HEK293 (cell line): ENCODE results near the gene YWHAQ.

Experiments
- CTCF ChIA-PET: fragments of 350-600 bp; formaldehyde crosslinking; extraction: SDS; loops from one replicate; lab custom pipeline; 2021; ENCODE audit warnings: antibody characterized with exemption; lab: Yijun Ruan, JAX
- POLR2A ChIA-PET: fragments of 300-600 bp; formaldehyde crosslinking; extraction: SDS; loops from one replicate; lab custom pipeline; 2020; ENCODE audit warnings: antibody characterized with exemption, inconsistent platforms; lab: Yijun Ruan, JAX
- H3K27ac ChIP-seq: fragments of 200-500 bp; sonication (Bioruptor generic); 2 replicates; pipeline ENCODE4 v1.5.1; 2014; ENCODE audit warnings: low read depth, low read length, control low read depth, inconsistent platforms; ENCODE audit errors: extremely low read depth
- H3K36me3 ChIP-seq, 2 experiments: fragments of 200-500 bp in 1 of 2; sonication (Bioruptor generic) in 1 of 2; 1 replicate in 1 of 2; 2 replicates in 1 of 2; pipeline ENCODE4 v1.5.1; 2014 to 2017; ENCODE audit warnings: inconsistent platforms in 2 of 2, low read length in 2 of 2; ENCODE audit not compliant: control insufficient read depth in 2 of 2, insufficient read depth in 1 of 2
- H3K4me1 ChIP-seq: fragments of 200-500 bp; sonication (Bioruptor generic); 2 replicates; pipeline ENCODE4 v1.5.1; 2014; ENCODE audit warnings: mild to moderate bottlenecking, low read length, inconsistent platforms; ENCODE audit not compliant: control insufficient read depth, insufficient read depth
- H3K4me3 ChIP-seq: 2 replicates; pipeline ENCODE4 v1.5.1; 2011; ENCODE audit warnings: low read depth, mild to moderate bottlenecking, control low read depth, low read length, moderate library complexity
- H3K9me3 ChIP-seq: fragments of 200-500 bp; sonication (Bioruptor generic); 2 replicates; pipeline ENCODE4 v1.5.1; 2014; ENCODE audit warnings: low read depth, low read length, inconsistent platforms; ENCODE audit not compliant: control insufficient read depth, insufficient read depth
- AEBP2 ChIP-seq: fragments of 450-650 bp; formaldehyde crosslinking; IDR thresholded peaks from 2 replicates; pipeline ENCODE4 v1.5.1; 2016; ENCODE audit warnings: missing biosample characterization, missing genetic modification characterization, borderline replicate concordance
- EGR2 ChIP-seq: fragments of 450-650 bp; formaldehyde crosslinking; IDR thresholded peaks from 2 replicates; pipeline ENCODE4 v1.5.1; 2016; ENCODE audit warnings: low read depth, missing biosample characterization, missing genetic modification characterization
- HIC1 ChIP-seq: fragments of 450-650 bp; formaldehyde crosslinking; IDR thresholded peaks from 2 replicates; pipeline ENCODE4 v1.5.1; 2016; ENCODE audit warnings: missing biosample characterization, missing genetic modification characterization
- HOXC10 ChIP-seq: sonication (generic); formaldehyde crosslinking; IDR thresholded peaks from 2 replicates; pipeline ENCODE4 v1.8.1; 2023; ENCODE audit warnings: mild to moderate bottlenecking, missing genetic modification reagents
- PRDM1 ChIP-seq: fragments of 450-650 bp; formaldehyde crosslinking; IDR thresholded peaks from 2 replicates; pipeline ENCODE4; 2016; ENCODE audit warnings: missing biosample characterization, missing genetic modification characterization
- TRIM28 ChIP-seq: IDR thresholded peaks from 2 replicates; pipeline ENCODE4 v1.6.1; 2011; ENCODE audit warnings: low read length, control low read depth, borderline replicate concordance
- WT1 ChIP-seq: fragments of 450-650 bp; formaldehyde crosslinking; IDR thresholded peaks from 2 replicates; pipeline ENCODE4 v1.5.1; 2016; ENCODE audit warnings: missing biosample characterization, missing genetic modification characterization
- ZBTB17 ChIP-seq: fragments of 450-650 bp; formaldehyde crosslinking; IDR thresholded peaks from 2 replicates; pipeline ENCODE4 v1.5.1; 2016; ENCODE audit warnings: missing biosample characterization, missing genetic modification characterization
- ZIC2 ChIP-seq: fragments of 450-650 bp; formaldehyde crosslinking; IDR thresholded peaks from 2 replicates; pipeline ENCODE4 v1.5.1; 2016; ENCODE audit warnings: missing biosample characterization, missing genetic modification characterization
- ZNF140 ChIP-seq: fragments of 450-650 bp; formaldehyde crosslinking; IDR thresholded peaks from 2 replicates; pipeline ENCODE4 v1.5.1; 2016; ENCODE audit warnings: missing biosample characterization, missing genetic modification characterization
- ZNF202 ChIP-seq: fragments of 450-650 bp; formaldehyde crosslinking; IDR thresholded peaks from 2 replicates; pipeline ENCODE4 v1.5.1; 2016; ENCODE audit warnings: missing biosample characterization, missing genetic modification characterization, borderline replicate concordance
- ZNF211 ChIP-seq: fragments of 450-650 bp; formaldehyde crosslinking; IDR thresholded peaks from 2 replicates; pipeline ENCODE4 v1.5.1; 2016; ENCODE audit warnings: low read depth, missing biosample characterization, missing genetic modification characterization
- ZNF214 ChIP-seq: fragments of 450-650 bp; formaldehyde crosslinking; IDR thresholded peaks from 2 replicates; pipeline ENCODE4 v1.5.1; 2017; ENCODE audit warnings: missing biosample characterization, mild to moderate bottlenecking, missing genetic modification characterization, borderline replicate concordance
- ZNF221 ChIP-seq: fragments of 450-650 bp; formaldehyde crosslinking; IDR thresholded peaks from 2 replicates; pipeline ENCODE4 v1.5.1; 2017; ENCODE audit warnings: missing biosample characterization, missing genetic modification characterization, borderline replicate concordance
- ZNF266 ChIP-seq: fragments of 450-650 bp; formaldehyde crosslinking; IDR thresholded peaks from 2 replicates; pipeline ENCODE4 v1.5.1; 2016; ENCODE audit warnings: missing biosample characterization, missing genetic modification characterization, low read depth
- ZNF324 ChIP-seq: fragments of 450-650 bp; formaldehyde crosslinking; IDR thresholded peaks from 2 replicates; pipeline ENCODE4 v1.5.1; 2016; ENCODE audit warnings: missing biosample characterization, missing genetic modification characterization
- ZNF37A ChIP-seq: fragments of 450-650 bp; IDR thresholded peaks from 2 replicates; pipeline ENCODE4 v1.5.1; 2018; ENCODE audit warnings: missing biosample characterization, missing genetic modification characterization
- ZNF423 ChIP-seq: fragments of 450-650 bp; formaldehyde crosslinking; IDR thresholded peaks from 2 replicates; pipeline ENCODE4 v1.5.1; 2016; ENCODE audit warnings: missing biosample characterization, missing genetic modification characterization
- ZNF529 ChIP-seq: fragments of 450-650 bp; formaldehyde crosslinking; IDR thresholded peaks from 2 replicates; pipeline ENCODE4 v1.5.1; 2017; ENCODE audit warnings: missing genetic modification characterization, missing biosample characterization; ENCODE audit not compliant: insufficient replicate concordance
- ZNF548 ChIP-seq: fragments of 450-650 bp; formaldehyde crosslinking; IDR thresholded peaks from 2 replicates; pipeline ENCODE4 v1.5.1; 2016; ENCODE audit warnings: missing biosample characterization, missing genetic modification characterization
- ZNF561 ChIP-seq: fragments of 450-650 bp; IDR thresholded peaks from 2 replicates; pipeline ENCODE4 v1.5.1; 2018; ENCODE audit warnings: missing biosample characterization, missing genetic modification characterization, borderline replicate concordance
- ZNF623 ChIP-seq: fragments of 450-650 bp; formaldehyde crosslinking; IDR thresholded peaks from 2 replicates; pipeline ENCODE4 v1.5.1; 2016; ENCODE audit warnings: missing biosample characterization, missing genetic modification characterization
- ZNF629 ChIP-seq: fragments of 450-650 bp; formaldehyde crosslinking; IDR thresholded peaks from 2 replicates; pipeline ENCODE4 v1.5.1; 2017; ENCODE audit warnings: missing biosample characterization, missing genetic modification characterization
- ZNF701 ChIP-seq: fragments of 450-650 bp; formaldehyde crosslinking; IDR thresholded peaks from 2 replicates; pipeline ENCODE4 v1.5.1; 2016; ENCODE audit warnings: missing biosample characterization, missing genetic modification characterization
- ZNF707 ChIP-seq: fragments of 450-650 bp; formaldehyde crosslinking; IDR thresholded peaks from 2 replicates; pipeline ENCODE4 v1.5.1; 2016; ENCODE audit warnings: missing biosample characterization, missing genetic modification characterization
- ZNF768 ChIP-seq: fragments of 450-650 bp; formaldehyde crosslinking; IDR thresholded peaks from 2 replicates; pipeline ENCODE4 v1.5.1; 2018; ENCODE audit warnings: missing biosample characterization, mild to moderate bottlenecking, missing genetic modification characterization
- TF ChIP-seq, protein P1 (sequence below): fragments of 450-650 bp; formaldehyde crosslinking; IDR thresholded peaks from 2 replicates; pipeline ENCODE4 v1.5.1; 2016; ENCODE audit warnings: missing biosample characterization, missing genetic modification characterization

Gene YWHAQ

GRCh38 chr2:9548506-9548905, 82.3 kb downstream of the YWHAQ start (continued):
- no peak for TF ChIP-seq ZNF140 (tag by site-specific recombination)
- TF ChIP-seq ZNF202 (tag by site-specific recombination) = no peak
- TF ChIP-seq ZNF707 (tag by site-specific recombination) = no peak
- TF ChIP-seq, protein P1, sequence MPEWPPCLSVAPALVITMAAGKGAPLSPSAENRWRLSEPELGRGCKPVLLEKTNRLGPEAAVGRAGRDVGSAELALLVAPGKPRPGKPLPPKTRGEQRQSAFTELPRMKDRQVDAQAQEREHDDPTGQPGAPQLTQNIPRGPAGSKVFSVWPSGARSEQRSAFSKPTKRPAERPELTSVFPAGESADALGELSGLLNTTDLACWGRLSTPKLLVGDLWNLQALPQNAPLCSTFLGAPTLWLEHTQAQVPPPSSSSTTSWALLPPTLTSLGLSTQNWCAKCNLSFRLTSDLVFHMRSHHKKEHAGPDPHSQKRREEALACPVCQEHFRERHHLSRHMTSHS (tag by site-specific recombination) = no peak
- TF ChIP-seq ZNF629 (tag by site-specific recombination) = peak; percentile 52
- TF ChIP-seq AEBP2 = no peak
- TF ChIP-seq, all 188 proteins: peak for 4

GRCh38 chr2:9547262-9547991, 83.4 kb downstream of the YWHAQ start:
- Histone ChIP-seq H3K27ac (no peak overlapping the region), H3K36me3 (no peaks in the 10 kb centered on the region; a peak in 1 of 3 replicates), H3K4me3 (no peak overlapping the region), H3K4me1 (peaks cover 14% of the 10 kb centered on the region), H3K9me3 (no peaks in the 10 kb centered on the region)
- POLR2A ChIA-PET = interaction anchor here (0.7 kb wide), 1 partner anchor 8 kb away, joined by 4 read pairs; the partner anchor contains the start of gene ADAM17
- CTCF ChIA-PET = interaction anchor here (0.6 to 1.0 kb wide), 2 partner anchors 9 to 62 kb away, joined by 3 to 4 read pairs; partner anchors contain the start of gene ADAM17
- TF ChIP-seq ZNF561 (tag by site-specific recombination) = no peak
- TF ChIP-seq PRDM1 = 0 out of 2 replicates have a peak, but pooled peaks have one; percentile 3
- peak; percentile 51 for TF ChIP-seq ZIC2 (tag by site-specific recombination)

GRCh38 chr2:9545502-9545901, 85.3 kb downstream of the YWHAQ start:
- no peak overlapping the region for H3K27ac ChIP-seq
- ChIA-PET CTCF (no interaction called here), POLR2A (no interaction called here)
- no peak overlapping the region for H3K4me3 ChIP-seq
- peaks cover 0 to 7% of the 10 kb centered on the region in 2 experiments; a peak in 1 of 3 replicates for H3K36me3 ChIP-seq
- H3K4me1 ChIP-seq = peaks cover 13% of the 10 kb centered on the region
- H3K9me3 ChIP-seq = no peaks in the 10 kb centered on the region
- TF ChIP-seq ZNF324 (tag by site-specific recombination) (no peak), ZNF37A (tag by site-specific recombination) (no peak), ZNF211 (tag by site-specific recombination) (no peak), ZNF529 (tag by site-specific recombination) (no peak), EGR2 (tag by site-specific recombination) (no peak)

GRCh38 chr2:9543557-9543956, 87.2 kb downstream of the YWHAQ start:
- H3K4me3 ChIP-seq = no peak overlapping the region
- no peaks in the 10 kb centered on the region for H3K9me3 ChIP-seq
- H3K27ac ChIP-seq = no peak overlapping the region
- H3K4me1 ChIP-seq = peaks cover 6% of the 10 kb centered on the region
- ChIA-PET POLR2A (interaction anchor here (0.9 to 1.3 kb wide), 2 partner anchors 10 to 12 kb away, joined by 3 read pairs; partner anchors contain the start of gene ADAM17), CTCF (no interaction called here)
- H3K36me3 ChIP-seq = peaks cover 0 to 7% of the 10 kb centered on the region in 2 experiments; a peak in 1 of 3 replicates
- TF ChIP-seq ZNF768 (tag by site-specific recombination) (no peak), HIC1 (tag by site-specific recombination) (no peak), ZBTB17 (no peak), HOXC10 (CRISPR knock-in tag) (no peak), ZNF214 (tag by site-specific recombination) (no peak), ZNF707 (tag by site-specific recombination) (no peak), TRIM28 (no peak), ZNF266 (no peak), ZNF701 (tag by site-specific recombination) (no peak), ZNF423 (tag by site-specific recombination) (no peak), ZNF548 (tag by site-specific recombination) (no peak), ZNF623 (tag by site-specific recombination) (no peak), WT1 (tag by site-specific recombination) (no peak), ZNF221 (tag by site-specific recombination) (no peak)
